Peyer's patch (tissue), 4 donors: ENCODE data around the gene NDUFAF3.

Experiments used
- CTCF ChIP-seq, 6 experiments: fragments of 450-650 bp in 4 of 6; fragments of 200-600 bp in 2 of 6; sonication (generic) in 1 of 6; IDR thresholded peaks; one replicate each; pipeline ENCODE4 v1.5.1; 2017 to 2019; ENCODE audit warnings: antibody characterized with exemption in 6 of 6, mild to moderate bottlenecking in 3 of 6, moderate library complexity in 1 of 6
- POLR2A ChIP-seq, 2 donors: fragments of 450-650 bp; IDR thresholded peaks; one replicate each; pipeline ENCODE4 v1.5.1; 2017; ENCODE audit warnings: antibody characterized with exemption in 2 of 2, mild to moderate bottlenecking in 2 of 2, moderate library complexity in 2 of 2

DNA sequence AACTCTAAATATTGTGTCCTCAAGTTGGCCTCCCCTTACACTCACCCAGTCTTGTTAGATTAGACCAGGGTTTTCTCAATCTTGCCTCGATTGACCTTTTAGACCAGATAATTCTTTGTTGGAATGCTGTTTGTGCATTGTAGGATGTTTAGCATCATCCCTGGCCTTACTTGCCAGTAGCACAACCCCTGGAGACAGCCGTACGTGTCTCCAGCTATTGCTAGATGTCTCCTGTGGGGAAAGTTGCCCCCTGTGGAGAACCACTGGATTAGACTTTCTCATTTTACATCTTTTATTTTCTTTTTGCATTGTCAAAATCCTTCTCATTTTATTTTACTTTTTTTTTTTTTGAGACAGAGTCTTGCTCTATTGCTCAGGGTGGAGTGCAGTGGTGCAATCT, 12.5 kb upstream of the NDUFAF3 start:
- TF ChIP-seq CTCF (IDR thresholded peaks at IDR 0.05) (no peak), POLR2A (IDR thresholded peaks at IDR 0.05) (no peak)
